CD4-positive, alpha-beta T cell (primary cell): Measurements from ENCODE around the gene PTPRE. TPM values are rescaled to one million over a fixed set of nuclear protein-coding genes. Genes with fewer than 3 reads are reported as not detected.

Experiments used
- ATAC-seq: fragments of 200-7000 bp; cut with Tn5 transposase; one replicate; pipeline ENCODE4 v1.10.0; 2022; ENCODE audit warnings: mild to moderate bottlenecking; ENCODE audit not compliant: poor library complexity
- CTCF ChIA-PET: fragments of 350-600 bp; sonication (Branson Sonifier 250); formaldehyde crosslinking; loops from one replicate; lab custom pipeline; 2021; ENCODE audit warnings: antibody characterized with exemption, inconsistent platforms; lab: Charles Lee
- POLR2A ChIA-PET: fragments of 350-600 bp; sonication (Branson Sonifier 250); formaldehyde crosslinking; loops from one replicate; lab custom pipeline; 2021; ENCODE audit warnings: antibody characterized with exemption, inconsistent platforms; lab: Charles Lee
- DNase-seq, 14 experiments: peaks; one replicate each; pipeline ENCODE4 v3.0.0-alpha.2; 2013 to 2020; ENCODE audit warnings: mixed read lengths in 2 of 14
- H3K27ac ChIP-seq, 2 donors: one replicate each; pipeline versions ENCODE4 v1.5.1 to v1.7.0; 2013; ENCODE audit warnings: low read length in 2 of 2, low read depth in 1 of 2, mild to moderate bottlenecking in 1 of 2
- H3K27me3 ChIP-seq, 2 experiments: 1 replicate in 1 of 2; 2 replicates in 1 of 2; pipeline versions ENCODE4 v1.6.1 to v1.7.0; 2013; ENCODE audit warnings: low read length in 2 of 2, control low read depth in 1 of 2, mild to moderate bottlenecking in 1 of 2, moderate library complexity in 1 of 2; ENCODE audit not compliant: insufficient read depth in 2 of 2, control insufficient read depth in 1 of 2
- H3K36me3 ChIP-seq: one replicate; pipeline ENCODE4 v1.6.1; 2013; ENCODE audit warnings: low read length, control low read depth; ENCODE audit not compliant: insufficient read depth
- H3K4me1 ChIP-seq: one replicate; pipeline ENCODE4 v1.6.1; 2013; ENCODE audit warnings: low read length, control low read depth; ENCODE audit not compliant: insufficient read depth
- H3K4me3 ChIP-seq: one replicate; pipeline ENCODE4 v1.5.1; 2013; ENCODE audit warnings: mild to moderate bottlenecking, low read length, moderate library complexity
- H3K9me3 ChIP-seq, 2 experiments: 1 replicate in 1 of 2; 2 replicates in 1 of 2; pipeline versions ENCODE4 v1.6.1 to v1.7.0; 2013; ENCODE audit warnings: low read length in 2 of 2, mild to moderate bottlenecking in 2 of 2, control low read depth in 1 of 2, moderate library complexity in 1 of 2; ENCODE audit not compliant: control insufficient read depth in 1 of 2, insufficient read depth in 1 of 2
- H3K27ac Mint-ChIP-seq: one replicate; pipeline ENCODE4 v1.8.0; 2020; ENCODE audit warnings: mixed read lengths
- H3K27me3 Mint-ChIP-seq: one replicate; pipeline ENCODE4 v1.8.0; 2021; ENCODE audit warnings: mixed read lengths
- H3K36me3 Mint-ChIP-seq: one replicate; pipeline ENCODE4 v1.8.0; 2021; ENCODE audit warnings: low read depth, mixed read lengths
- H3K4me1 Mint-ChIP-seq: one replicate; pipeline ENCODE4 v1.8.0; 2021; ENCODE audit warnings: low read depth, mixed read lengths
- H3K4me3 Mint-ChIP-seq: one replicate; pipeline ENCODE4 v1.8.0; 2020; ENCODE audit warnings: mild to moderate bottlenecking, mixed read lengths
- H3K9me3 Mint-ChIP-seq: one replicate; pipeline ENCODE4 v1.8.0; 2020; ENCODE audit warnings: mixed read lengths
- intact Hi-C, 2 experiments: fragments of 100-400 bp; cut with DNase I in 1 of 2; cut with micrococcal nuclease in 1 of 2; formaldehyde crosslinking; loops; one replicate each; pipeline versions ENCODE4 v1.15.1 to v1.9.0; 2023 to 2025; cut with DNase I, micrococcal nuclease
- total RNA-seq, 174 experiments: library from RNA in 2 of 174; stranded (reverse) in 2 of 174; gene quantifications; one replicate each; pipeline ENCODE4 v1.2.3 and lab custom pipeline; 2021 to 2026
- TF ChIP-seq, protein P1 (sequence below): fragments of 200-600 bp; IDR thresholded peaks from one replicate; pipeline ENCODE4 v1.8.0; 2022; ENCODE audit warnings: antibody characterized with exemption, mild to moderate bottlenecking

Gene PTPRE
- total RNA-seq, 2 experiments from 2014 or later: 47.6 to 55.1 TPM

DNA sequence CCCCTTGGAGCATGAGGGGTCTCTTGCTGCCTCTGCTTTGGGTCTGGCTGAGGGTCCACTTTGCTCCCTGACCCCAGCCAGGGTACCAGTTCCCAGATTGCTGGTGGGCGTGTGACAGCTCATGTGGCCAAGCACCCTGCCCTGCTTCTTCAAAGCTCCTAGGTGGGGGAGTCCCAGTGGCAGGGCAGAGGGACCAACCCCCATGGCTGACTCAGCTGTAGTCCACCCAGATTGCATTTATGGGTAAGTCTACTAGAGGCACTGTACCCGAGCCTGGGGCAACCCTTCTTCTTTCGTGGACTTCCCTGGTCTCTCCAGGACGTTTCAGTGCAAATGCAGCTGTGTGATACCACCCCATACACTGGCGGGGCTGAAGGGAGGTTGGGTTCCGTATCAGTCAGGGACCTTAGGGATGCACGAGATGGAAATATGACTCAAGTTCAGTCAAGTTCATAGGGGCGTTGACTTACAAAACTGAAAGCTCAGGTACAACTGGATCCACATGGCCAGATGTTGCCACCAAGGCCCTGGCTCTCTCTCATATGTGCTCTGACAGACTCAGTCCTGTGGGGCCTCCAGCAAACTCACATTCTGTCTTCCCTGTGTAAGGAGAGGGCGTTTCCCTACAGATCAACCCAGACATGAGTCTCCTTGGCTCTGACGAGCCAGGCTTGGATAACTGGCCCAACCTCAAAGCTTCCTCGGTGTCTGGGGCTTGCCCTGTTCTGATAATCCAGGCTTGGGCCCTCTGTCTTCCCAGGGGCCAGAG lies 13.6 kb downstream of the PTPRE start:
- POLR2A ChIA-PET: no interaction called here
- Histone ChIP-seq H3K9me3 (no peaks in the 10 kb centered on the region), H3K27me3 (no peaks in the 10 kb centered on the region), H3K36me3 (no peaks in the 10 kb centered on the region), H3K27ac (no peak overlapping the region), H3K4me3 (no peak overlapping the region), H3K4me1 (peaks cover 9% of the 10 kb centered on the region)
- DNase-seq: peak in 1 of 14 experiments; percentile 19
- no peaks in the 10 kb centered on the region for H3K9me3 Mint-ChIP-seq
- H3K27ac Mint-ChIP-seq: no peak overlapping the region
- H3K27me3 Mint-ChIP-seq: no peaks in the 10 kb centered on the region
- no peaks in the 10 kb centered on the region for H3K4me1 Mint-ChIP-seq
- H3K4me3 Mint-ChIP-seq: no peak overlapping the region
- H3K36me3 Mint-ChIP-seq: no peaks in the 10 kb centered on the region
- TF ChIP-seq, protein P1, sequence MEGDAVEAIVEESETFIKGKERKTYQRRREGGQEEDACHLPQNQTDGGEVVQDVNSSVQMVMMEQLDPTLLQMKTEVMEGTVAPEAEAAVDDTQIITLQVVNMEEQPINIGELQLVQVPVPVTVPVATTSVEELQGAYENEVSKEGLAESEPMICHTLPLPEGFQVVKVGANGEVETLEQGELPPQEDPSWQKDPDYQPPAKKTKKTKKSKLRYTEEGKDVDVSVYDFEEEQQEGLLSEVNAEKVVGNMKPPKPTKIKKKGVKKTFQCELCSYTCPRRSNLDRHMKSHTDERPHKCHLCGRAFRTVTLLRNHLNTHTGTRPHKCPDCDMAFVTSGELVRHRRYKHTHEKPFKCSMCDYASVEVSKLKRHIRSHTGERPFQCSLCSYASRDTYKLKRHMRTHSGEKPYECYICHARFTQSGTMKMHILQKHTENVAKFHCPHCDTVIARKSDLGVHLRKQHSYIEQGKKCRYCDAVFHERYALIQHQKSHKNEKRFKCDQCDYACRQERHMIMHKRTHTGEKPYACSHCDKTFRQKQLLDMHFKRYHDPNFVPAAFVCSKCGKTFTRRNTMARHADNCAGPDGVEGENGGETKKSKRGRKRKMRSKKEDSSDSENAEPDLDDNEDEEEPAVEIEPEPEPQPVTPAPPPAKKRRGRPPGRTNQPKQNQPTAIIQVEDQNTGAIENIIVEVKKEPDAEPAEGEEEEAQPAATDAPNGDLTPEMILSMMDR: no peak
- ATAC-seq: no peak
- intact Hi-C loops: no loop called here
- CTCF ChIA-PET: no interaction called here

- intact Hi-C loops: no loop called here
- no peak for ATAC-seq
- no peaks in the 10 kb centered on the region for H3K36me3 ChIP-seq
- TF ChIP-seq, protein P1: no peak
- H3K27me3 ChIP-seq: no peaks in the 10 kb centered on the region
- H3K4me1 Mint-ChIP-seq: no peaks in the 10 kb centered on the region
- H3K27ac ChIP-seq: no peak overlapping the region
- H3K4me3 ChIP-seq: no peak overlapping the region
- POLR2A ChIA-PET: no interaction called here
- H3K4me3 Mint-ChIP-seq: no peak overlapping the region
- no peaks in the 10 kb centered on the region for H3K9me3 ChIP-seq
- no peaks in the 10 kb centered on the region for H3K9me3 Mint-ChIP-seq
- no peaks in the 10 kb centered on the region for H3K27me3 Mint-ChIP-seq
- H3K4me1 ChIP-seq: peaks cover 9% of the 10 kb centered on the region
- H3K36me3 Mint-ChIP-seq: no peaks in the 10 kb centered on the region
- CTCF ChIA-PET: no interaction called here
- DNase-seq: no peak
- H3K27ac Mint-ChIP-seq: no peak overlapping the region
Measured at GRCh38 chr10:127921075-127921752, 14.3 kb downstream of the PTPRE start.

GRCh38 chr10:127921753-127922145 lies 14.8 kb downstream of the PTPRE start:
- Histone ChIP-seq H3K4me1 (peaks cover 9% of the 10 kb centered on the region), H3K27me3 (no peaks in the 10 kb centered on the region), H3K36me3 (no peaks in the 10 kb centered on the region), H3K27ac (no peak overlapping the region), H3K4me3 (no peak overlapping the region), H3K9me3 (no peaks in the 10 kb centered on the region)
- no peaks in the 10 kb centered on the region for H3K36me3 Mint-ChIP-seq
- H3K27me3 Mint-ChIP-seq: no peaks in the 10 kb centered on the region
- H3K4me3 Mint-ChIP-seq: no peak overlapping the region
- no peak for ATAC-seq
- no peaks in the 10 kb centered on the region for H3K9me3 Mint-ChIP-seq
- DNase-seq: peak in 2 of 14 experiments; percentile 31 to 40
- H3K27ac Mint-ChIP-seq: no peak overlapping the region
- POLR2A ChIA-PET: no interaction called here
- H3K4me1 Mint-ChIP-seq: no peaks in the 10 kb centered on the region
- CTCF ChIA-PET: no interaction called here
- intact Hi-C loops: no loop called here
- TF ChIP-seq, protein P1: no peak
